H9 (cell line): Measurements from ENCODE around the gene LIN7A. TPM values are rescaled to one million over a fixed set of nuclear protein-coding genes. Genes with fewer than 3 reads are reported as not detected.

ENCODE experiments used
- DNase-seq: peaks from one replicate; pipeline ENCODE4 v3.0.0-alpha.2; 2017
- H2AFZ ChIP-seq: one replicate; pipeline ENCODE4 v1.6.1; 2013; ENCODE audit warnings: mild to moderate bottlenecking, low read length, control low read depth, moderate library complexity
- H2AK5ac ChIP-seq: 2 replicates; pipeline ENCODE4 v1.6.1; 2013; ENCODE audit warnings: low read length, control low read depth, mixed read lengths; ENCODE audit not compliant: insufficient read length
- H2BK120ac ChIP-seq: one replicate; pipeline ENCODE4 v1.6.1; 2013; ENCODE audit warnings: low read depth, mild to moderate bottlenecking, low read length, control low read depth, inconsistent platforms; ENCODE audit not compliant: poor library complexity, severe bottlenecking
- H2BK12ac ChIP-seq: 2 replicates; pipeline ENCODE4 v1.6.1; 2013; ENCODE audit warnings: low read length, control low read depth, mixed read lengths, low read depth; ENCODE audit not compliant: insufficient read length
- H2BK15ac ChIP-seq: 2 replicates; pipeline ENCODE4 v1.6.1; 2013; ENCODE audit warnings: low read depth, low read length, control low read depth
- H2BK20ac ChIP-seq: one replicate; pipeline ENCODE4 v1.6.1; 2013; ENCODE audit warnings: low read depth, mild to moderate bottlenecking, low read length, control low read depth, inconsistent platforms; ENCODE audit not compliant: poor library complexity, severe bottlenecking
- H2BK5ac ChIP-seq: 2 replicates; pipeline ENCODE4 v1.6.1; 2013; ENCODE audit warnings: low read length, control low read depth, mixed read lengths; ENCODE audit not compliant: insufficient read length
- H3K14ac ChIP-seq: 2 replicates; pipeline ENCODE4 v1.6.1; 2013; ENCODE audit warnings: low read length, control low read depth; ENCODE audit not compliant: insufficient read depth
- H3K18ac ChIP-seq: 2 replicates; pipeline ENCODE4 v1.6.1; 2013; ENCODE audit warnings: low read depth, mild to moderate bottlenecking, mixed read lengths, low read length, control low read depth; ENCODE audit not compliant: insufficient read length
- H3K23ac ChIP-seq: 2 replicates; pipeline ENCODE4 v1.6.1; 2013; ENCODE audit warnings: low read length, control low read depth, mixed read lengths, low read depth; ENCODE audit not compliant: insufficient read length
- H3K23me2 ChIP-seq: 2 replicates; pipeline ENCODE4 v1.6.1; 2013; ENCODE audit warnings: low read depth, mild to moderate bottlenecking, mixed read lengths, low read length, control low read depth; ENCODE audit not compliant: insufficient read length, poor library complexity, severe bottlenecking
- H3K27ac ChIP-seq: 2 replicates; pipeline ENCODE4 v1.5.1; 2013; ENCODE audit warnings: low read length, control low read depth, mixed read lengths, low read depth; ENCODE audit not compliant: insufficient read length
- H3K27me3 ChIP-seq: 2 replicates; pipeline ENCODE4 v1.6.1; 2013; ENCODE audit warnings: low read length, control low read depth, inconsistent platforms; ENCODE audit not compliant: insufficient read depth
- H3K4ac ChIP-seq: 2 replicates; pipeline ENCODE4 v1.6.1; 2013; ENCODE audit warnings: low read depth, mild to moderate bottlenecking, control low read depth, inconsistent platforms, low read length, moderate library complexity
- H3K4me1 ChIP-seq: 2 replicates; pipeline ENCODE4 v1.6.1; 2013; ENCODE audit warnings: low read length, control low read depth, inconsistent platforms; ENCODE audit not compliant: insufficient read depth
- H3K4me2 ChIP-seq: 2 replicates; pipeline ENCODE4 v1.6.1; 2013; ENCODE audit warnings: low read length, control low read depth, mixed read lengths; ENCODE audit not compliant: insufficient read length, insufficient read depth
- H3K56ac ChIP-seq: 2 replicates; pipeline ENCODE4 v1.6.1; 2013; ENCODE audit warnings: low read depth, mild to moderate bottlenecking, mixed read lengths, low read length, control low read depth; ENCODE audit not compliant: insufficient read length
- H3K79me1 ChIP-seq: 2 replicates; pipeline ENCODE4 v1.6.1; 2013; ENCODE audit warnings: low read depth, mild to moderate bottlenecking, moderate library complexity, low read length, control low read depth, inconsistent platforms; ENCODE audit not compliant: insufficient read depth, poor library complexity, severe bottlenecking
- H3K79me2 ChIP-seq: 2 replicates; pipeline ENCODE4 v1.6.1; 2013; ENCODE audit warnings: low read length, control low read depth, inconsistent platforms; ENCODE audit not compliant: insufficient read depth
- H3K9ac ChIP-seq: 2 replicates; pipeline ENCODE4 v1.6.1; 2013; ENCODE audit warnings: low read length, control low read depth, mixed read lengths; ENCODE audit not compliant: insufficient read length; ENCODE audit errors: extremely low read depth
- H3K9me3 ChIP-seq: one replicate; pipeline ENCODE4 v1.6.1; 2013; ENCODE audit warnings: low read depth, low read length, inconsistent platforms; ENCODE audit not compliant: control insufficient read depth
- H3T11ph ChIP-seq: one replicate; pipeline ENCODE4 v1.6.1; 2013; ENCODE audit warnings: mild to moderate bottlenecking, low read length, control low read depth, inconsistent platforms
- H4K20me1 ChIP-seq: one replicate; pipeline ENCODE4 v1.6.1; 2013; ENCODE audit not compliant: control insufficient read depth, insufficient read length, insufficient read depth
- H4K5ac ChIP-seq: 2 replicates; pipeline ENCODE4 v1.6.1; 2013; ENCODE audit warnings: low read depth, mild to moderate bottlenecking, mixed read lengths, low read length, control low read depth; ENCODE audit not compliant: insufficient read length
- H4K8ac ChIP-seq: replicated peaks from 2 replicates; pipeline ENCODE4 v1.6.1; 2013; ENCODE audit warnings: low read length, control low read depth, mixed read lengths, low read depth; ENCODE audit not compliant: insufficient read length
- H4K91ac ChIP-seq: 2 replicates; pipeline ENCODE4 v1.6.1; 2013; ENCODE audit warnings: low read depth, mild to moderate bottlenecking, moderate library complexity, mixed read lengths, low read length, control low read depth; ENCODE audit not compliant: insufficient read length
- H3K27ac Mint-ChIP-seq, 3 experiments: 2 replicates in 2 of 3; 3 replicates in 1 of 3; pipeline ENCODE4 v1.8.0; 2020 to 2021; ENCODE audit warnings: mixed read lengths in 3 of 3, mild to moderate bottlenecking in 1 of 3, moderate library complexity in 1 of 3
- H3K27me3 Mint-ChIP-seq: 2 replicates; pipeline ENCODE4 v1.8.0; 2021; ENCODE audit warnings: low read depth, mild to moderate bottlenecking, moderate library complexity, mixed read lengths
- H3K36me3 Mint-ChIP-seq, 3 experiments: 2 replicates in 2 of 3; 3 replicates in 1 of 3; pipeline ENCODE4 v1.8.0; 2020 to 2021; ENCODE audit warnings: low read depth in 3 of 3, mixed read lengths in 3 of 3; ENCODE audit not compliant: insufficient read depth in 1 of 3
- H3K4me1 Mint-ChIP-seq, 2 experiments: 2 replicates each; pipeline ENCODE4 v1.8.0; 2020; ENCODE audit warnings: mixed read lengths in 2 of 2
- H3K4me3 Mint-ChIP-seq, 2 experiments: 2 replicates in 1 of 2; 3 replicates in 1 of 2; pipeline ENCODE4 v1.8.0; 2020 to 2021; ENCODE audit warnings: mild to moderate bottlenecking in 2 of 2, mixed read lengths in 2 of 2, moderate library complexity in 1 of 2
- H3K9me3 Mint-ChIP-seq, 2 experiments: 2 replicates in 1 of 2; 3 replicates in 1 of 2; pipeline ENCODE4 v1.8.0; 2020; ENCODE audit warnings: mild to moderate bottlenecking in 2 of 2, mixed read lengths in 2 of 2, moderate library complexity in 1 of 2
- CTCF ChIP-seq: fragments of 200-600 bp; sonication (generic); conservative IDR thresholded peaks from 3 replicates; pipeline ENCODE4 v1.8.0; 2021; ENCODE audit warnings: antibody characterized with exemption, mild to moderate bottlenecking
- WGBS: extraction: QIAGEN DNeasy Blood & Tissue Kit; methylation state at CpG from one replicate; pipeline ENCODE4 v1.1.7; 2013; ENCODE audit warnings: missing lambda C conversion rate, low lambda C conversion rate, mixed read lengths; ENCODE audit not compliant: insufficient read length; ENCODE audit errors: extremely low coverage; 5-methylcytosine and 5-hydroxymethylcytosine counted together
- total RNA-seq: library from RNA; stranded (reverse); gene quantifications from 2 replicates; pipeline ENCODE4 v1.2.1, GENCODE V29; 2021

The LIN7A gene
- total RNA-seq, 1 experiment from 2014 or later = 18.3 TPM

GRCh38 chr12:80834724-80835123 lies 103.0 kb downstream of the LIN7A start:
- no peak for TF ChIP-seq CTCF
- Mint-ChIP-seq H3K27ac (no peak overlapping the region), H3K9me3 (no peaks in the 10 kb centered on the region), H3K36me3 (peaks cover 0 to 3% (median 0%) of the 10 kb centered on the region in 3 experiments; a peak in 2 of 7 replicates), H3K27me3 (no peaks in the 10 kb centered on the region), H3K4me1 (peaks cover 17 to 22% of the 10 kb centered on the region in 2 experiments), H3K4me3 (no peak overlapping the region)
- no peaks in the 10 kb centered on the region for H4K20me1 ChIP-seq
- H3K23me2 ChIP-seq = no peaks in the 10 kb centered on the region
- no peaks in the 10 kb centered on the region for H3K27me3 ChIP-seq
- no peak overlapping the region for H3K4me2 ChIP-seq
- no peak overlapping the region for H4K91ac ChIP-seq
- H3K27ac ChIP-seq = no peak overlapping the region
- no peak overlapping the region for H2AK5ac ChIP-seq
- WGBS = no CpG with 5 or more reads among the region's 1 CpG
- no peak overlapping the region for H4K5ac ChIP-seq
- H3K9ac ChIP-seq = no peak overlapping the region
- H3K79me1 ChIP-seq = no peaks in the 10 kb centered on the region
- no peak overlapping the region for H4K8ac ChIP-seq
- no peak overlapping the region for H2BK15ac ChIP-seq
- no peak overlapping the region for H3K14ac ChIP-seq
- no peaks in the 10 kb centered on the region for H3K4me1 ChIP-seq
- H3K9me3 ChIP-seq = no peaks in the 10 kb centered on the region
- no peak overlapping the region for H2BK20ac ChIP-seq
- no peak overlapping the region for H3K4ac ChIP-seq
- no peak overlapping the region for H3K23ac ChIP-seq
- no peak overlapping the region for H2AFZ ChIP-seq
- no peak overlapping the region for H2BK12ac ChIP-seq
- H3K18ac ChIP-seq = no peak overlapping the region
- no peak overlapping the region for H3K56ac ChIP-seq
- no peak overlapping the region for H2BK5ac ChIP-seq
- H3T11ph ChIP-seq = no peak overlapping the region
- no peak for DNase-seq
- no peak overlapping the region for H2BK120ac ChIP-seq
- no peaks in the 10 kb centered on the region for H3K79me2 ChIP-seq
